HepG2 (cell line): ENCODE data around the gene RIMS3. TPM values are rescaled to one million over a fixed set of nuclear protein-coding genes. Genes with fewer than 3 reads are reported as not detected.

Source experiments
- ATAC-seq: fragments of 200-7000 bp; cut with Tn5 transposase; 3 replicates; pipeline ENCODE4 v1.9.1; 2020; ENCODE audit warnings: mild to moderate bottlenecking, moderate library complexity
- BruUV-seq: library from RNA; stranded (reverse); fragments of 400-500 nt; replicated peaks from 2 replicates; lab custom pipeline; 2021; lab: Mats Ljungman, UMichigan
- CTCF ChIA-PET: fragments of 300-600 bp; formaldehyde crosslinking; extraction: SDS; loops from one replicate; lab custom pipeline; 2021; ENCODE audit warnings: low total read pairs, inconsistent platforms, low intra/inter-chr PET ratio; lab: Yijun Ruan, JAX
- POLR2A ChIA-PET: fragments of 350-600 bp; sonication (Branson Sonifier 250); formaldehyde crosslinking; loops from one replicate; lab custom pipeline; 2020; ENCODE audit warnings: antibody characterized with exemption, inconsistent platforms; lab: Yijun Ruan, JAX
- DNase-seq: peaks from one replicate; pipeline ENCODE4 v3.0.0-alpha.2; 2015; ENCODE audit warnings: low spot score
- FAIRE-seq: peaks from 3 replicates; lab custom pipeline; 2011; peaks lifted over from hg19 to GRCh38; lab: Jason Lieb, UNC
- H2AFZ ChIP-seq: one replicate; pipeline ENCODE4 v1.6.1; 2011; ENCODE audit warnings: low read length, inconsistent platforms
- H3K27ac ChIP-seq: fragments of 300-600 bp; 3 replicates; pipeline ENCODE4 v1.8.0; 2011; ENCODE audit warnings: mixed run types, mild to moderate bottlenecking, mixed read lengths, low read length, inconsistent platforms; ENCODE audit not compliant: insufficient read depth; ENCODE audit errors: extremely low read length
- H3K27me3 ChIP-seq, 2 experiments: fragments of 200-600 bp in 1 of 2; 2 replicates in 1 of 2; 3 replicates in 1 of 2; pipeline versions ENCODE4 v1.6.0 to v1.8.0; 2011; ENCODE audit warnings: low read length in 2 of 2, mild to moderate bottlenecking in 2 of 2, moderate library complexity in 2 of 2, inconsistent platforms in 1 of 2; ENCODE audit not compliant: insufficient read depth in 2 of 2, control insufficient read depth in 1 of 2
- H3K36me3 ChIP-seq, 2 experiments: fragments of 200-600 bp in 1 of 2; replicated peaks in 1 of 2; 2 replicates in 1 of 2; 3 replicates in 1 of 2; pipeline versions ENCODE4 v1.5.1 to v1.8.0; 2011; ENCODE audit warnings: low read length in 2 of 2, inconsistent platforms in 1 of 2; ENCODE audit not compliant: insufficient read depth in 2 of 2, control insufficient read depth in 1 of 2
- H3K4me1 ChIP-seq: 2 replicates; pipeline ENCODE4 v1.5.1; 2012; ENCODE audit warnings: low read length, inconsistent platforms; ENCODE audit not compliant: insufficient read depth
- H3K4me2 ChIP-seq: 2 replicates; pipeline ENCODE4 v1.6.0; 2011; ENCODE audit warnings: low read depth, low read length, inconsistent platforms
- H3K4me3 ChIP-seq, 3 experiments: fragments of 200-600 bp in 1 of 3; sonication (generic), shearing (Covaris generic) in 1 of 3; replicated peaks in 1 of 3; 2 replicates each; pipeline ENCODE4 v1.5.1; 2011 to 2016; ENCODE audit warnings: low read length in 3 of 3, inconsistent platforms in 2 of 3, low read depth in 2 of 3, mild to moderate bottlenecking in 2 of 3, control low read depth in 1 of 3, mixed read lengths in 1 of 3; ENCODE audit not compliant: insufficient read depth in 1 of 3
- H3K79me2 ChIP-seq: one replicate; pipeline ENCODE4 v1.6.1; 2011; ENCODE audit warnings: low read length, inconsistent platforms; ENCODE audit not compliant: insufficient read depth
- H3K9ac ChIP-seq: 2 replicates; pipeline ENCODE4 v1.6.0; 2011; ENCODE audit warnings: mild to moderate bottlenecking, low read depth, low read length, inconsistent platforms; ENCODE audit not compliant: insufficient read depth
- H3K9me3 ChIP-seq: 2 replicates; pipeline ENCODE4 v1.5.1; 2012; ENCODE audit warnings: mild to moderate bottlenecking, low read length
- H4K20me1 ChIP-seq: 2 replicates; pipeline ENCODE4 v1.6.0; 2011; ENCODE audit warnings: inconsistent platforms, mild to moderate bottlenecking, low read length, moderate library complexity; ENCODE audit not compliant: insufficient read depth
- CREB1 ChIP-seq, 2 experiments: fragments of 450-650 bp in 1 of 2; IDR thresholded peaks; 2 replicates each; pipeline ENCODE4 v1.6.1; 2016 to 2017; ENCODE audit warnings: control low read depth in 1 of 2, mild to moderate bottlenecking in 1 of 2, missing compliant biosample characterization in 1 of 2, missing genetic modification characterization in 1 of 2
- DR1 ChIP-seq: sonication (generic); formaldehyde crosslinking; IDR thresholded peaks from 2 replicates; pipeline ENCODE4 v1.8.0; 2021; ENCODE audit warnings: mild to moderate bottlenecking, missing genetic modification reagents, inconsistent platforms
- EP300 ChIP-seq, 3 experiments: sonication (generic) in 1 of 3; formaldehyde crosslinking in 1 of 3; IDR thresholded peaks; 2 replicates each; pipeline versions ENCODE4 v1.5.1 to v1.6.1; 2011 to 2020; ENCODE audit warnings: low read depth in 2 of 3, low read length in 2 of 3, borderline replicate concordance in 1 of 3, improper control_type of control experiment in 1 of 3, mild to moderate bottlenecking in 1 of 3, missing genetic modification reagents in 1 of 3, moderate library complexity in 1 of 3
- ETV5 ChIP-seq: IDR thresholded peaks from 2 replicates; pipeline ENCODE4 v1.6.1; 2018; ENCODE audit warnings: missing biosample characterization, missing genetic modification reagents, inconsistent platforms, borderline replicate concordance
- FOXP1 ChIP-seq, 2 experiments: fragments of 450-650 bp in 1 of 2; IDR thresholded peaks; 2 replicates each; pipeline ENCODE4 v1.6.1; 2017 to 2018; ENCODE audit warnings: antibody characterized with exemption in 1 of 2
- GABPA ChIP-seq, 2 experiments: IDR thresholded peaks; 2 replicates each; pipeline ENCODE4 v1.6.1; 2011 to 2016; ENCODE audit warnings: low read depth in 2 of 2, low read length in 1 of 2, missing biosample characterization in 1 of 2, missing genetic modification characterization in 1 of 2
- HDAC1 ChIP-seq: sonication (generic); formaldehyde crosslinking; IDR thresholded peaks from 2 replicates; pipeline ENCODE4 v1.5.1; 2020; ENCODE audit warnings: mild to moderate bottlenecking, missing genetic modification reagents
- HNRNPK ChIP-seq: fragments of 200-400 bp; formaldehyde crosslinking; IDR thresholded peaks from 2 replicates; pipeline ENCODE4 v1.6.1; 2018; ENCODE audit warnings: low read length, low read depth, moderate library complexity, mild to moderate bottlenecking; ENCODE audit not compliant: poor library complexity, severe bottlenecking
- MEF2D ChIP-seq: sonication (generic); formaldehyde crosslinking; IDR thresholded peaks from 2 replicates; pipeline ENCODE4 v1.5.1; 2020; ENCODE audit warnings: mild to moderate bottlenecking, missing genetic modification reagents
- MIXL1 ChIP-seq: IDR thresholded peaks from 2 replicates; pipeline ENCODE4 v1.6.1; 2016
- NFE2L1 ChIP-seq: sonication (generic); formaldehyde crosslinking; IDR thresholded peaks from 2 replicates; pipeline ENCODE4 v1.4.0; 2020; ENCODE audit warnings: missing genetic modification reagents, mild to moderate bottlenecking, borderline replicate concordance
- SOX13 ChIP-seq, 3 experiments: fragments of 450-650 bp in 1 of 3; sonication (generic) in 1 of 3; formaldehyde crosslinking in 1 of 3; IDR thresholded peaks in 2 of 3; conservative IDR thresholded peaks in 1 of 3; 2 replicates each; pipeline versions ENCODE4 v1.5.0 to v1.6.1; 2016 to 2020; ENCODE audit warnings: antibody characterized with exemption in 1 of 3, mild to moderate bottlenecking in 1 of 3, missing compliant biosample characterization in 1 of 3, missing genetic modification reagents in 1 of 3, moderate library complexity in 1 of 3
- THAP11 ChIP-seq: IDR thresholded peaks from 2 replicates; pipeline ENCODE4 v1.6.1; 2016; ENCODE audit warnings: missing biosample characterization, missing genetic modification reagents
- WIZ ChIP-seq: sonication (generic); formaldehyde crosslinking; IDR thresholded peaks from 2 replicates; pipeline ENCODE4 v1.5.1; 2020; ENCODE audit warnings: mild to moderate bottlenecking, missing genetic modification reagents
- ZBTB21 ChIP-seq: sonication (generic); formaldehyde crosslinking; IDR thresholded peaks from 2 replicates; pipeline ENCODE4 v1.4.0; 2020; ENCODE audit warnings: missing genetic modification reagents
- ZFP36L1 ChIP-seq: sonication (generic); formaldehyde crosslinking; IDR thresholded peaks from 2 replicates; pipeline ENCODE4 v1.8.0; 2022; ENCODE audit warnings: mild to moderate bottlenecking, missing genetic modification reagents, moderate library complexity
- ZNF574 ChIP-seq: sonication (generic); formaldehyde crosslinking; IDR thresholded peaks from 2 replicates; pipeline ENCODE4 v1.4.0; 2020; ENCODE audit warnings: missing genetic modification reagents
- WGBS: methylation state at CpG from one replicate; pipeline ENCODE4 v1.1.6; 2017; ENCODE audit warnings: low lambda C conversion rate; 5-methylcytosine and 5-hydroxymethylcytosine counted together
- in situ Hi-C: cut with HindIII; loops from 2 replicates; pipeline ENCODE4 v1.10.0; 2017; ENCODE audit warnings: low pct_unique_long_range_greater_than_20kb; ENCODE audit not compliant: extremely low pct_ligation_motif_present
- intact Hi-C: fragments of 100-400 bp; cut with micrococcal nuclease; formaldehyde crosslinking; loops from one replicate; pipeline ENCODE4 v1.10.0; 2022; ENCODE audit not compliant: unreplicated experiment
- polyA plus RNA-seq, 8 experiments: library from polyadenylated mRNA; depleted of rRNA in 3 of 8; stranded (reverse) in 7 of 8; unstranded in 1 of 8; fragments of >200 nt; fragmentation: Illumina TruSeq in 4 of 8; extraction: Trizol in 4 of 8; gene quantifications; 2 replicates each; pipeline versions ENCODE4 v1.2.1 to v1.2.3, GENCODE V29; 2011 to 2016; ENCODE audit warnings: low read depth in 4 of 8, missing spikeins in 1 of 8, mixed read lengths in 1 of 8; ENCODE audit not compliant: insufficient read depth in 1 of 8
- total RNA-seq, 5 experiments: library from RNA; depleted of rRNA; stranded (reverse); fragments of >200 nt; fragmentation: Illumina TruSeq; extraction: Trizol; gene quantifications; 2 replicates each; pipeline ENCODE4 v1.2.3, GENCODE V29; 2016; ENCODE audit warnings: low read depth in 1 of 5
- TF ChIP-seq, protein P1 (sequence below): sonication (generic); IDR thresholded peaks from 2 replicates; pipeline ENCODE4 v1.6.1; 2016; ENCODE audit warnings: low read depth, borderline replicate concordance

The RIMS3 gene
- total and polyA plus RNA-seq, 2 of the 13 experiments (the other 11 are each of a cell fraction or from before 2014, with no cell fraction given), result 2.1 to 5.4 TPM

- peak; percentile 91 for FAIRE-seq
- Histone ChIP-seq H3K4me1 (peaks cover 67% of the 10 kb centered on the region), H2AFZ (peak overlapping the region; percentile 38), H3K27ac (peak overlapping the region; percentile 96), H3K9ac (peak overlapping the region; percentile 88), H3K4me3 (peak overlapping the region; percentile 63 to 85 (median 76)), H3K79me2 (peaks cover 89% of the 10 kb centered on the region), H3K36me3 (peaks cover 0 to 1% of the 10 kb centered on the region in 2 experiments; a peak in 1 of 5 replicates), H3K27me3 (no peaks in the 10 kb centered on the region; a peak in 1 of 5 replicates), H4K20me1 (no peaks in the 10 kb centered on the region), H3K9me3 (no peaks in the 10 kb centered on the region), H3K4me2 (peak overlapping the region; percentile 78)
- ChIA-PET POLR2A (interaction anchor here (1.1 to 4.9 kb wide), 4 partner anchors 16 to 48 kb away, joined by 3 to 147 read pairs (median 24); partner anchors contain the start of gene NFYC), CTCF (no interaction called here)
- WGBS, result 1% methylated on average over 10 of the region's 10 CpGs
- in situ Hi-C loops, result no loop called here
- no TSS peak for BruUV-seq
- ATAC-seq, result peak; percentile 95
- peak; percentile 97 for DNase-seq
- intact Hi-C loops, result loop anchor here (1.0 kb wide), 1 partner anchor 17 kb away; no protein-coding TSS in a partner anchor
- TF ChIP-seq ZFP36L1 (CRISPR knock-in tag) (no peak), FOXP1 (IDR thresholded peaks at IDR 0.05) (no peak), FOXP1 (CRISPR knock-in tag; IDR thresholded peaks at IDR 0.05) (0 out of 2 replicates have a peak, but pooled peaks have one; percentile 17), SOX13 (IDR thresholded peaks at IDR 0.05) (no peak), SOX13 (CRISPR knock-in tag; conservative IDR thresholded peaks at IDR 0.05 in 1 of 2, IDR thresholded peaks at IDR 0.05 in 1 of 2) (0 out of 4 replicates have a peak, but pooled peaks of 1 of the 2 experiments have one; percentile 35), CREB1 (IDR thresholded peaks at IDR 0.05) (peak; percentile 94), CREB1 (CRISPR knock-in tag; IDR thresholded peaks at IDR 0.05) (peak; percentile 95), MIXL1 (CRISPR knock-in tag) (0 out of 2 replicates have a peak, but pooled peaks have one; percentile 12), NFE2L1 (CRISPR knock-in tag) (no peak), THAP11 (CRISPR knock-in tag) (peak; percentile 74), EP300 (IDR thresholded peaks at IDR 0.05; ENCODE audit: low read depth in 2 of 2, low read length in 2 of 2) (peak in 1 of 2 experiments; percentile 14; a peak in 1 of 4 replicates), EP300 (CRISPR knock-in tag; IDR thresholded peaks at IDR 0.05; ENCODE audit: borderline replicate concordance) (0 out of 2 replicates have a peak, but pooled peaks have one; percentile 9), ZNF574 (CRISPR knock-in tag) (0 out of 2 replicates have a peak, but pooled peaks have one; percentile 22), ETV5 (0 out of 2 replicates have a peak, but pooled peaks have one; percentile 37), HNRNPK (no peak), HDAC1 (peak; percentile 68), MEF2D (CRISPR knock-in tag) (peak; percentile 46; the same call in 1 of the 2 replicates), DR1 (CRISPR knock-in tag) (peak; percentile 87; the same call in 1 of the 2 replicates), GABPA (IDR thresholded peaks at IDR 0.05; ENCODE audit: low read depth, low read length) (no peak), GABPA (CRISPR knock-in tag; IDR thresholded peaks at IDR 0.05; ENCODE audit: low read depth) (peak; percentile 87), WIZ (CRISPR knock-in tag) (0 out of 2 replicates have a peak, but pooled peaks have one; percentile 54), ZBTB21 (CRISPR knock-in tag) (no peak)
- TF ChIP-seq, protein P1, sequence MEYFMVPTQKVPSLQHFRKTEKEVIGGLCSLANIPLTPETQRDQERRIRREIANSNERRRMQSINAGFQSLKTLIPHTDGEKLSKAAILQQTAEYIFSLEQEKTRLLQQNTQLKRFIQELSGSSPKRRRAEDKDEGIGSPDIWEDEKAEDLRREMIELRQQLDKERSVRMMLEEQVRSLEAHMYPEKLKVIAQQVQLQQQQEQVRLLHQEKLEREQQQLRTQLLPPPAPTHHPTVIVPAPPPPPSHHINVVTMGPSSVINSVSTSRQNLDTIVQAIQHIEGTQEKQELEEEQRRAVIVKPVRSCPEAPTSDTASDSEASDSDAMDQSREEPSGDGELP, result peak; percentile 52; the same call in 1 of the 2 replicates
Measured at GRCh38 chr1:40709100-40709801, 43.8 kb upstream of the RIMS3 start.
